Hematopoietic multipotent progenitor cell (in vitro differentiated cells): Measurements from ENCODE around the gene CCDC192. TPM values are rescaled to one million over a fixed set of nuclear protein-coding genes. Genes with fewer than 3 reads are reported as not detected.

ENCODE experiments used
- DNase-seq, 3 donors: peaks; one replicate each; pipeline ENCODE4 v3.0.0-alpha.2; 2011 to 2015; ENCODE audit warnings: low read depth in 2 of 3, low spot score in 2 of 3
- total RNA-seq: library from RNA; depleted of rRNA; stranded (reverse); fragments of >200 nt; gene quantifications from one replicate; pipeline ENCODE4 v1.2.3, GENCODE V29; 2012

Gene CCDC192
- total RNA-seq, 1 donor: not detected

- no peak for DNase-seq
Measured at GRCh38 chr5:127805448-127805847, 102.3 kb downstream of the CCDC192 start.

- no peak for DNase-seq
Measured at GRCh38 chr5:127806776-127807175, 103.6 kb downstream of the CCDC192 start.

GRCh38 chr5:127809533-127809932 is 106.3 kb downstream of the CCDC192 start:
- DNase-seq: no peak

- no peak for DNase-seq
Measured at GRCh38 chr5:127810017-127810416, 106.8 kb downstream of the CCDC192 start.

GRCh38 chr5:127810707-127811490 is 107.7 kb downstream of the CCDC192 start:
- peak in 1 of 3 donors; percentile 57 for DNase-seq

GRCh38 chr5:127812570-127812969 is 109.4 kb downstream of the CCDC192 start:
- no peak for DNase-seq

- no peak for DNase-seq
Measured at GRCh38 chr5:127813633-127814587, 110.7 kb downstream of the CCDC192 start.

GRCh38 chr5:127814588-127814973 is 111.4 kb downstream of the CCDC192 start:
- DNase-seq: no peak

GRCh38 chr5:127820910-127821553 is 117.8 kb downstream of the CCDC192 start:
- DNase-seq: peak in 2 of 3 donors; percentile 73 to 92

GRCh38 chr5:127821896-127822295 is 118.7 kb downstream of the CCDC192 start:
- DNase-seq: peak in 1 of 3 donors; percentile 28

- DNase-seq: no peak
Measured at GRCh38 chr5:127824126-127824525, 120.9 kb downstream of the CCDC192 start.

- DNase-seq: no peak
Measured at GRCh38 chr5:127826011-127826410, 122.8 kb downstream of the CCDC192 start.

GRCh38 chr5:127827451-127827850 is 124.3 kb downstream of the CCDC192 start:
- DNase-seq: no peak

- no peak for DNase-seq
Measured at GRCh38 chr5:127830157-127830556, 127.0 kb downstream of the CCDC192 start.

GRCh38 chr5:127830829-127831598 is 127.8 kb downstream of the CCDC192 start:
- no peak for DNase-seq

- DNase-seq: no peak
Measured at GRCh38 chr5:127832067-127832466, 128.9 kb downstream of the CCDC192 start.

- DNase-seq: peak in 1 of 3 donors; percentile 43
Measured at GRCh38 chr5:127834094-127834531, 130.9 kb downstream of the CCDC192 start.

- no peak for DNase-seq
Measured at GRCh38 chr5:127834554-127834953, 131.4 kb downstream of the CCDC192 start.

- peak in 1 of 3 donors; percentile 4 for DNase-seq
Measured at GRCh38 chr5:127838661-127839060, 135.5 kb downstream of the CCDC192 start.

GRCh38 chr5:127839072-127839471 is 135.9 kb downstream of the CCDC192 start:
- DNase-seq: no peak
